H1 (cell line): ENCODE data around the gene SFRP2. TPM values are rescaled to one million over a fixed set of nuclear protein-coding genes. Genes with fewer than 3 reads are reported as not detected.

ENCODE experiments used
- CTCF ChIA-PET: fragments of 300-600 bp; sonication (Branson Sonifier 250); formaldehyde crosslinking; loops from one replicate; lab custom pipeline; 2021; ENCODE audit not compliant: partially characterized antibody; lab: Charles Lee
- POLR2A ChIA-PET: fragments of 300-600 bp; sonication (Branson Sonifier 250); formaldehyde crosslinking; loops from one replicate; lab custom pipeline; 2021; ENCODE audit warnings: inconsistent platforms; ENCODE audit not compliant: partially characterized antibody; lab: Charles Lee
- DNase-seq, 2 experiments: peaks; one replicate each; pipeline versions ENCODE4 v3.0.0 to v3.0.0-alpha.2; 2010 to 2022; ENCODE audit warnings: low spot score in 2 of 2, low read depth in 1 of 2, mixed read lengths in 1 of 2
- FAIRE-seq: peaks from 2 replicates; lab custom pipeline; 2011; peaks lifted over from hg19 to GRCh38; lab: Jason Lieb, UNC
- H2AFZ ChIP-seq: 2 replicates; pipeline ENCODE4 v1.8.1; 2012; ENCODE audit warnings: low read length, inconsistent platforms
- H2AK5ac ChIP-seq: 2 replicates; pipeline ENCODE4 v1.6.1; 2013; ENCODE audit warnings: low read depth, low read length
- H2BK120ac ChIP-seq: replicated peaks from 2 replicates; pipeline ENCODE3; 2013; ENCODE audit warnings: low read depth, low read length, inconsistent platforms
- H2BK12ac ChIP-seq: 2 replicates; pipeline ENCODE4 v1.6.1; 2013; ENCODE audit warnings: low read depth, low read length
- H2BK15ac ChIP-seq: 2 replicates; pipeline ENCODE4 v1.6.1; 2013; ENCODE audit warnings: low read length
- H2BK20ac ChIP-seq: 2 replicates; pipeline ENCODE4 v1.6.1; 2013; ENCODE audit warnings: low read length
- H2BK5ac ChIP-seq: 2 replicates; pipeline ENCODE4 v1.6.1; 2013; ENCODE audit warnings: low read depth, low read length
- H3K14ac ChIP-seq: 2 replicates; pipeline ENCODE4 v1.6.1; 2013; ENCODE audit warnings: inconsistent platforms; ENCODE audit not compliant: insufficient read length
- H3K18ac ChIP-seq: 2 replicates; pipeline ENCODE4 v1.6.1; 2013; ENCODE audit warnings: low read length; ENCODE audit errors: extremely low read depth
- H3K23ac ChIP-seq: 2 replicates; pipeline ENCODE4 v1.6.1; 2013; ENCODE audit warnings: inconsistent platforms; ENCODE audit not compliant: insufficient read length
- H3K23me2 ChIP-seq: 2 replicates; pipeline ENCODE4 v1.6.1; 2013; ENCODE audit warnings: low read depth, low read length
- H3K27ac ChIP-seq: 2 replicates; pipeline ENCODE4 v1.6.1; 2011; ENCODE audit warnings: low read depth, low read length, inconsistent platforms
- H3K27me3 ChIP-seq, 4 experiments: replicated peaks in 1 of 4; 1 replicate in 1 of 4; 2 replicates in 3 of 4; pipeline versions ENCODE4 v1.6.1 to v1.8.1; 2011 to 2013; ENCODE audit warnings: low read length in 3 of 4, mild to moderate bottlenecking in 3 of 4, inconsistent platforms in 2 of 4, mixed read lengths in 2 of 4, moderate library complexity in 1 of 4; ENCODE audit not compliant: control insufficient read depth in 3 of 4, insufficient read depth in 3 of 4; ENCODE audit errors: extremely low read depth in 1 of 4
- H3K36me3 ChIP-seq, 4 experiments: 2 replicates each; pipeline versions ENCODE4 v1.6.1 to v1.8.1; 2011 to 2013; ENCODE audit warnings: mild to moderate bottlenecking in 4 of 4, low read length in 3 of 4, moderate library complexity in 2 of 4, control low read depth in 1 of 4, inconsistent platforms in 1 of 4; ENCODE audit not compliant: insufficient read depth in 4 of 4, control insufficient read depth in 2 of 4
- H3K4ac ChIP-seq: replicated peaks from 2 replicates; pipeline ENCODE3; 2013; ENCODE audit warnings: low read length, low read depth, mixed read lengths, inconsistent platforms; ENCODE audit not compliant: insufficient read length
- H3K4me1 ChIP-seq, 4 experiments: replicated peaks in 1 of 4; 1 replicate in 1 of 4; 2 replicates in 3 of 4; pipeline versions ENCODE4 v1.6.1 to v1.8.1; 2011 to 2013; ENCODE audit warnings: low read length in 3 of 4, inconsistent platforms in 2 of 4, mixed read lengths in 1 of 4; ENCODE audit not compliant: insufficient read depth in 4 of 4, control insufficient read depth in 3 of 4
- H3K4me2 ChIP-seq, 2 experiments: 2 replicates each; pipeline versions ENCODE4 v1.6.1 to v1.8.1; 2011 to 2013; ENCODE audit warnings: low read depth in 2 of 2, low read length in 2 of 2, control low read depth in 1 of 2, inconsistent platforms in 1 of 2, mild to moderate bottlenecking in 1 of 2; ENCODE audit not compliant: insufficient read depth in 1 of 2
- H3K4me3 ChIP-seq, 4 experiments: fragments of 200-600, 300-600 bp in 1 of 4; sonication (generic), shearing (Covaris generic), sonication (Bioruptor Twin) in 1 of 4; 2 replicates each; pipeline versions ENCODE4 v1.5.1 to v1.8.1; 2011 to 2016; ENCODE audit warnings: low read length in 4 of 4, low read depth in 3 of 4, control low read depth in 2 of 4, inconsistent platforms in 2 of 4, mild to moderate bottlenecking in 2 of 4, mixed read lengths in 1 of 4, moderate library complexity in 1 of 4; ENCODE audit not compliant: insufficient read depth in 2 of 4; ENCODE audit errors: extremely low read depth in 1 of 4
- H3K56ac ChIP-seq: replicated peaks from 2 replicates; pipeline ENCODE3; 2013; ENCODE audit warnings: low read depth, mild to moderate bottlenecking, mixed read lengths, low read length, inconsistent platforms; ENCODE audit not compliant: insufficient read length
- H3K79me1 ChIP-seq: 2 replicates; pipeline ENCODE4 v1.6.1; 2013; ENCODE audit warnings: low read depth, low read length, control low read depth
- H3K79me2 ChIP-seq, 2 experiments: 2 replicates each; pipeline versions ENCODE4 v1.6.1 to v1.8.1; 2012 to 2013; ENCODE audit warnings: low read length in 2 of 2, mild to moderate bottlenecking in 2 of 2, inconsistent platforms in 1 of 2; ENCODE audit not compliant: insufficient read depth in 2 of 2, control insufficient read depth in 1 of 2
- H3K9ac ChIP-seq, 4 experiments: replicated peaks in 1 of 4; 1 replicate in 1 of 4; 2 replicates in 3 of 4; pipeline versions ENCODE4 v1.6.1 to v1.8.1; 2011 to 2013; ENCODE audit warnings: low read depth in 3 of 4, low read length in 3 of 4, control low read depth in 2 of 4, mild to moderate bottlenecking in 2 of 4, moderate library complexity in 2 of 4, inconsistent platforms in 1 of 4; ENCODE audit errors: extremely low read depth in 1 of 4
- H3K9me3 ChIP-seq, 2 experiments: 2 replicates each; pipeline versions ENCODE4 v1.6.1 to v1.8.1; 2012 to 2013; ENCODE audit warnings: mild to moderate bottlenecking in 2 of 2, moderate library complexity in 2 of 2, control low read depth in 1 of 2, inconsistent platforms in 1 of 2, low read depth in 1 of 2, low read length in 1 of 2, mixed read lengths in 1 of 2; ENCODE audit not compliant: insufficient read depth in 2 of 2
- H4K20me1 ChIP-seq, 2 experiments: replicated peaks in 1 of 2; 2 replicates each; pipeline versions ENCODE3 to v1.8.1; 2011 to 2013; ENCODE audit warnings: inconsistent platforms in 2 of 2, low read length in 2 of 2, mild to moderate bottlenecking in 1 of 2; ENCODE audit not compliant: insufficient read depth in 2 of 2, control insufficient read depth in 1 of 2
- H4K5ac ChIP-seq: 2 replicates; pipeline ENCODE4 v1.6.1; 2013; ENCODE audit warnings: low read length, low read depth, mixed read lengths, inconsistent platforms; ENCODE audit not compliant: insufficient read length
- H4K8ac ChIP-seq: 2 replicates; pipeline ENCODE4 v1.8.0; 2013; ENCODE audit warnings: mild to moderate bottlenecking, moderate library complexity, low read length, inconsistent platforms; ENCODE audit not compliant: insufficient read depth; ENCODE audit errors: extremely low read depth
- H4K91ac ChIP-seq: replicated peaks from 2 replicates; pipeline ENCODE3; 2013; ENCODE audit warnings: low read length, mixed read lengths, inconsistent platforms; ENCODE audit not compliant: insufficient read length
- ATF3 ChIP-seq: IDR thresholded peaks from 2 replicates; pipeline ENCODE4 v1.6.1; 2011; ENCODE audit warnings: low read depth, mild to moderate bottlenecking, low read length; ENCODE audit not compliant: insufficient read depth
- HDAC2 ChIP-seq, 2 experiments: fragments of 300-600 bp in 1 of 2; sonication (generic) in 1 of 2; IDR thresholded peaks; 2 replicates each; pipeline ENCODE4 v1.6.1; 2011 to 2012; ENCODE audit warnings: low read depth in 2 of 2, low read length in 2 of 2, mild to moderate bottlenecking in 2 of 2, moderate library complexity in 2 of 2, borderline replicate concordance in 1 of 2, inconsistent platforms in 1 of 2
- SP2 ChIP-seq: IDR thresholded peaks from 2 replicates; pipeline ENCODE4 v1.6.1; 2012; ENCODE audit warnings: mild to moderate bottlenecking, low read length, inconsistent platforms
- TBP ChIP-seq: IDR thresholded peaks from 2 replicates; pipeline ENCODE4 v1.6.1; 2011; ENCODE audit warnings: low read depth, low read length, improper control_type of control experiment
- polyA plus RNA-seq, 7 experiments: library from polyadenylated mRNA; depleted of rRNA in 3 of 7; stranded (reverse) in 5 of 7; unstranded in 2 of 7; fragments of >200 nt in 5 of 7; fragments of 200-250 nt in 2 of 7; gene quantifications; 1 replicate in 5 of 7; 2 replicates in 1 of 7; 4 replicates in 1 of 7; pipeline versions ENCODE4 v1.2.1 to v1.2.3, GENCODE V29; 2011 to 2013; ENCODE audit warnings: missing spikeins in 2 of 7, mixed read lengths in 2 of 7
- total RNA-seq: library from RNA; stranded (reverse); fragmentation: NEBNext Ultra II Directional; extraction: Animal tissue kit (Norgen Biotek cat#: 25700); gene quantifications from 2 replicates; pipeline ENCODE4 v1.2.1, GENCODE V29; 2021

Gene SFRP2
- total and polyA plus RNA-seq, 2 of the 8 experiments (the other 6 are each of a cell fraction or from before 2014, with no cell fraction given): 108 to 342 TPM

- POLR2A ChIA-PET: no interaction called here
- no peak overlapping the region for H2BK5ac ChIP-seq
- no peaks in the 10 kb centered on the region for H3K23me2 ChIP-seq
- H2AK5ac ChIP-seq: no peak overlapping the region
- no peak for DNase-seq
- H3K9ac ChIP-seq: no peak overlapping the region
- no peak overlapping the region for H3K23ac ChIP-seq
- no peaks in the 10 kb centered on the region for H3K79me1 ChIP-seq
- H3K4me1 ChIP-seq: peaks cover 0 to 6% (median 0%) of the 10 kb centered on the region in 4 experiments; a peak in 1 of 7 replicates
- H3K4ac ChIP-seq: peak overlapping the region; percentile 53
- no peak overlapping the region for H2BK12ac ChIP-seq
- H4K5ac ChIP-seq: no peak overlapping the region
- CTCF ChIA-PET: interaction anchor here (0.8 to 3.0 kb wide), 2 partner anchors 24 to 107 kb away, joined by 3 to 10 read pairs; no protein-coding TSS in a partner anchor
- no peak overlapping the region for H2BK20ac ChIP-seq
- FAIRE-seq: no peak
- no peaks in the 10 kb centered on the region for H3K79me2 ChIP-seq
- TF ChIP-seq ATF3: no peak
- TF ChIP-seq TBP: no peak
- no peak for TF ChIP-seq SP2
- no peak for TF ChIP-seq HDAC2 (IDR thresholded peaks at IDR 0.05; ENCODE audit: borderline replicate concordance in 1 of 2, low read depth in 2 of 2, low read length in 2 of 2)
- H3K36me3 ChIP-seq: no peaks in the 10 kb centered on the region
- no peak overlapping the region for H3K56ac ChIP-seq
- no peak overlapping the region for H4K8ac ChIP-seq
- H2BK15ac ChIP-seq: no peak overlapping the region
- H3K14ac ChIP-seq: no peak overlapping the region
- no peak overlapping the region for H3K27ac ChIP-seq
- no peak overlapping the region for H3K4me2 ChIP-seq
- H3K9me3 ChIP-seq: no peaks in the 10 kb centered on the region; a peak in 1 of 4 replicates
- no peak overlapping the region for H2BK120ac ChIP-seq
- no peak overlapping the region for H3K18ac ChIP-seq
- H4K20me1 ChIP-seq: no peaks in the 10 kb centered on the region
- no peak overlapping the region for H4K91ac ChIP-seq
- H3K4me3 ChIP-seq: no peak overlapping the region
- no peaks in the 10 kb centered on the region for H3K27me3 ChIP-seq
- H2AFZ ChIP-seq: no peak overlapping the region
Observed at GRCh38 chr4:153817466-153817865, 28.6 kb upstream of the SFRP2 start.
